CD4-positive, CD25-positive, alpha-beta regulatory T cell (primary cell): ENCODE results near the gene ALDH1A2. TPM values are rescaled to one million over a fixed set of nuclear protein-coding genes. Genes with fewer than 3 reads are reported as not detected.
"Not testable (repeated sequence)": the region's sequence is repeated elsewhere in the genome, so short reads cannot be mapped to it uniquely, and the experiment has no call there.

Experiments
- ATAC-seq, 2 donors: fragments of 150-1000 bp; cut with Tn5 transposase; one replicate each; pipeline ENCODE4 v1.10.0; 2021; ENCODE audit warnings: low read depth in 2 of 2, moderate number of reproducible peaks in 2 of 2, moderate library complexity in 1 of 2
- DNase-seq, 3 donors: peaks; one replicate each; pipeline versions ENCODE4 v3.0.0 to v3.0.0-alpha.2; 2012 to 2022; ENCODE audit warnings: mixed read lengths in 1 of 3
- H3K27ac ChIP-seq: one replicate; pipeline ENCODE4 v1.7.0; 2013; ENCODE audit warnings: mild to moderate bottlenecking, low read length; ENCODE audit not compliant: insufficient read depth, poor library complexity, severe bottlenecking
- H3K27me3 ChIP-seq: one replicate; pipeline ENCODE4 v1.7.0; 2013; ENCODE audit warnings: low read length; ENCODE audit not compliant: control insufficient read depth, insufficient read depth
- H3K36me3 ChIP-seq: one replicate; pipeline ENCODE4 v1.7.0; 2013; ENCODE audit warnings: mild to moderate bottlenecking, low read length, moderate library complexity; ENCODE audit not compliant: control insufficient read depth, insufficient read depth
- H3K4me1 ChIP-seq: 2 replicates; pipeline ENCODE4 v1.7.0; 2013; ENCODE audit warnings: mild to moderate bottlenecking, low read length; ENCODE audit not compliant: insufficient read depth, control insufficient read depth, poor library complexity, severe bottlenecking
- H3K4me3 ChIP-seq: one replicate; pipeline ENCODE4 v1.7.0; 2013; ENCODE audit warnings: low read depth, mild to moderate bottlenecking, low read length, moderate library complexity
- H3K9me3 ChIP-seq, 2 experiments: 1 replicate in 1 of 2; 2 replicates in 1 of 2; pipeline ENCODE4 v1.7.0; 2013; ENCODE audit warnings: low read length in 2 of 2, mild to moderate bottlenecking in 1 of 2, moderate library complexity in 1 of 2; ENCODE audit not compliant: control insufficient read depth in 2 of 2
- H3K27ac Mint-ChIP-seq, 3 donors: one replicate each; pipeline ENCODE4 v1.8.0; 2020 to 2022; ENCODE audit warnings: mild to moderate bottlenecking in 3 of 3, mixed read lengths in 3 of 3, moderate library complexity in 2 of 3
- H3K27me3 Mint-ChIP-seq: one replicate; pipeline ENCODE4 v1.8.0; 2022; ENCODE audit warnings: mild to moderate bottlenecking, mixed read lengths
- H3K36me3 Mint-ChIP-seq: one replicate; pipeline ENCODE4 v1.8.0; 2020; ENCODE audit warnings: mixed read lengths
- H3K4me1 Mint-ChIP-seq, 4 donors: one replicate each; pipeline ENCODE4 v1.8.0; 2020 to 2022; ENCODE audit warnings: mixed read lengths in 4 of 4, mild to moderate bottlenecking in 1 of 4
- H3K4me3 Mint-ChIP-seq, 4 donors: one replicate each; pipeline ENCODE4 v1.8.0; 2020 to 2022; ENCODE audit warnings: mild to moderate bottlenecking in 4 of 4, mixed read lengths in 4 of 4, moderate library complexity in 3 of 4
- H3K9me3 Mint-ChIP-seq, 7 donors: one replicate each; pipeline ENCODE4 v1.8.0; 2020 to 2022; ENCODE audit warnings: mixed read lengths in 7 of 7, mild to moderate bottlenecking in 3 of 7, moderate library complexity in 2 of 7
- polyA plus RNA-seq, 4 donors: library from polyadenylated mRNA; unstranded; fragments of 300-500 nt; fragmentation: Illumina TruSeq; gene quantifications; one replicate each; pipeline ENCODE4 v1.2.3, GENCODE V29; 2021
- total RNA-seq: library from RNA; stranded (reverse); gene quantifications from one replicate; pipeline ENCODE4 v1.2.3, GENCODE V29; 2022

ALDH1A2 gene
- total and polyA plus RNA-seq, 5 donors from 2014 or later, result not detected

- H3K9me3 Mint-ChIP-seq, result peaks cover 0 to 2% (median 0%) of the 10 kb centered on the region in 7 donors
- no peak overlapping the region for H3K4me3 ChIP-seq
- ATAC-seq (no peak), DNase-seq (no peak)
- H3K36me3 Mint-ChIP-seq, result no peaks in the 10 kb centered on the region
- no peak overlapping the region for H3K27ac Mint-ChIP-seq
- no peaks in the 10 kb centered on the region for H3K4me1 Mint-ChIP-seq
- H3K4me3 Mint-ChIP-seq, result no peak overlapping the region
- H3K27ac ChIP-seq, result no peak overlapping the region
- H3K9me3 ChIP-seq, result no peaks in the 10 kb centered on the region
- H3K36me3 ChIP-seq, result no peaks in the 10 kb centered on the region
- H3K4me1 ChIP-seq, result no peaks in the 10 kb centered on the region
- H3K27me3 Mint-ChIP-seq, result peaks cover 27% of the 10 kb centered on the region
- H3K27me3 ChIP-seq, result peaks cover 16% of the 10 kb centered on the region
These were observed 26.2 kb downstream of the ALDH1A2 start for GRCh38 chr15:58039079-58040035.

GRCh38 chr15:58038426-58039078, 27.0 kb downstream of the ALDH1A2 start:
- DNase-seq, result no peak
- Histone ChIP-seq H3K4me3 (no peak overlapping the region), H3K9me3 (no peaks in the 10 kb centered on the region), H3K36me3 (no peaks in the 10 kb centered on the region), H3K4me1 (no peaks in the 10 kb centered on the region), H3K27me3 (peaks cover 16% of the 10 kb centered on the region), H3K27ac (no peak overlapping the region)
- Mint-ChIP-seq H3K4me1 (no peaks in the 10 kb centered on the region), H3K36me3 (no peaks in the 10 kb centered on the region), H3K9me3 (peaks cover 0 to 2% (median 0%) of the 10 kb centered on the region in 7 donors), H3K27me3 (peaks cover 27% of the 10 kb centered on the region), H3K4me3 (no peak overlapping the region), H3K27ac (no peak overlapping the region)
- no peak for ATAC-seq

GRCh38 chr15:58037723-58038301, 27.7 kb downstream of the ALDH1A2 start:
- Histone ChIP-seq H3K4me3 (no peak overlapping the region), H3K9me3 (no peaks in the 10 kb centered on the region), H3K27ac (no peak overlapping the region), H3K27me3 (peaks cover 15% of the 10 kb centered on the region), H3K4me1 (no peaks in the 10 kb centered on the region), H3K36me3 (no peaks in the 10 kb centered on the region)
- Mint-ChIP-seq H3K4me1 (no peaks in the 10 kb centered on the region), H3K27ac (no peak overlapping the region), H3K4me3 (no peak overlapping the region), H3K9me3 (peaks cover 0 to 2% (median 0%) of the 10 kb centered on the region in 7 donors), H3K27me3 (peaks cover 23% of the 10 kb centered on the region), H3K36me3 (no peaks in the 10 kb centered on the region)
- ATAC-seq, result no peak
- no peak for DNase-seq

- H3K4me3 Mint-ChIP-seq, result no peak overlapping the region
- H3K27me3 ChIP-seq, result peaks cover 13% of the 10 kb centered on the region
- no peaks in the 10 kb centered on the region for H3K4me1 Mint-ChIP-seq
- DNase-seq, result no peak
- H3K36me3 Mint-ChIP-seq, result no peaks in the 10 kb centered on the region
- H3K9me3 ChIP-seq, result no peaks in the 10 kb centered on the region
- H3K36me3 ChIP-seq, result no peaks in the 10 kb centered on the region
- no peak for ATAC-seq
- H3K27me3 Mint-ChIP-seq, result peaks cover 23% of the 10 kb centered on the region
- H3K4me1 ChIP-seq, result no peaks in the 10 kb centered on the region
- H3K27ac ChIP-seq, result no peak overlapping the region
- H3K9me3 Mint-ChIP-seq, result peaks cover 0 to 2% (median 0%) of the 10 kb centered on the region in 7 donors
- H3K4me3 ChIP-seq, result no peak overlapping the region
- H3K27ac Mint-ChIP-seq, result no peak overlapping the region
These were observed 28.9 kb downstream of the ALDH1A2 start for GRCh38 chr15:58036579-58036978.

- H3K27ac ChIP-seq, ATAC-seq, H3K4me1 ChIP-seq, H3K4me3 Mint-ChIP-seq, H3K4me3 ChIP-seq, H3K4me1 Mint-ChIP-seq, H3K27me3 ChIP-seq, H3K27ac Mint-ChIP-seq, H3K36me3 ChIP-seq, H3K36me3 Mint-ChIP-seq, DNase-seq: not testable (repeated sequence)
- peaks cover 3 to 40% (median 25%) of the 10 kb centered on the region in 7 donors for H3K9me3 Mint-ChIP-seq
- H3K9me3 ChIP-seq, result peaks cover 20 to 27% of the 10 kb centered on the region in 2 experiments
- peaks cover 12% of the 10 kb centered on the region for H3K27me3 Mint-ChIP-seq
These were observed 37.1 kb downstream of the ALDH1A2 start for GRCh38 chr15:58028392-58028791.

- no peak overlapping the region for H3K27ac Mint-ChIP-seq
- Histone ChIP-seq H3K27me3 (no peaks in the 10 kb centered on the region), H3K4me3 (no peak overlapping the region), H3K27ac (no peak overlapping the region), H3K9me3 (peaks cover 22 to 30% of the 10 kb centered on the region in 2 experiments), H3K4me1 (no peaks in the 10 kb centered on the region), H3K36me3 (no peaks in the 10 kb centered on the region)
- H3K4me1 Mint-ChIP-seq, result no peaks in the 10 kb centered on the region
- ATAC-seq (no peak), DNase-seq (no peak)
- no peaks in the 10 kb centered on the region for H3K36me3 Mint-ChIP-seq
- H3K9me3 Mint-ChIP-seq, result peaks cover 3 to 47% (median 25%) of the 10 kb centered on the region in 7 donors
- H3K27me3 Mint-ChIP-seq, result peaks cover 12% of the 10 kb centered on the region
- H3K4me3 Mint-ChIP-seq, result no peak overlapping the region
These were observed 39.0 kb downstream of the ALDH1A2 start for GRCh38 chr15:58026552-58026951.

- no peak for ATAC-seq
These were observed 39.5 kb downstream of the ALDH1A2 start for GRCh38 chr15:58026051-58026450.

More at GRCh38 chr15:58026051-58026450, 39.5 kb downstream of the ALDH1A2 start:
- no peak overlapping the region for H3K27ac ChIP-seq
- no peak for DNase-seq
- no peak overlapping the region for H3K4me3 ChIP-seq
- H3K36me3 Mint-ChIP-seq, result no peaks in the 10 kb centered on the region
- no peak overlapping the region for H3K27ac Mint-ChIP-seq
- no peaks in the 10 kb centered on the region for H3K4me1 Mint-ChIP-seq
- peaks cover 22 to 30% of the 10 kb centered on the region in 2 experiments for H3K9me3 ChIP-seq
- no peak overlapping the region for H3K4me3 Mint-ChIP-seq
- H3K27me3 ChIP-seq, result no peaks in the 10 kb centered on the region
- H3K27me3 Mint-ChIP-seq, result peaks cover 16% of the 10 kb centered on the region
- H3K4me1 ChIP-seq, result no peaks in the 10 kb centered on the region
- peaks cover 3 to 47% (median 25%) of the 10 kb centered on the region in 7 donors for H3K9me3 Mint-ChIP-seq
- no peaks in the 10 kb centered on the region for H3K36me3 ChIP-seq
